WERI-Rb-1 (cell line): ENCODE data around the gene BACH2.

Experiments
- DNase-seq: peaks from one replicate; pipeline ENCODE4 v3.0.0-alpha.2; 2020
- H3K27ac ChIP-seq: fragments of 250-450 bp; sonication (Bioruptor Pico); 2 replicates; pipeline ENCODE4 v1.5.1; 2020; ENCODE audit warnings: mild to moderate bottlenecking, moderate library complexity
- H3K27me3 ChIP-seq: fragments of 250-450 bp; sonication (Bioruptor Pico); 2 replicates; pipeline ENCODE4 v1.5.1; 2021; ENCODE audit warnings: mild to moderate bottlenecking, low read depth, moderate library complexity; ENCODE audit not compliant: insufficient read depth, severe bottlenecking
- H3K36me3 ChIP-seq: fragments of 250-450 bp; sonication (Bioruptor Pico); 2 replicates; pipeline ENCODE4 v1.5.1; 2020; ENCODE audit warnings: mild to moderate bottlenecking, moderate library complexity
- H3K4me3 ChIP-seq: 2 replicates; pipeline ENCODE4 v1.5.1; 2011; ENCODE audit warnings: low read depth, mild to moderate bottlenecking, control low read depth, low read length
- H3K9me3 ChIP-seq: fragments of 250-450 bp; sonication (Bioruptor Pico); 2 replicates; pipeline ENCODE4 v1.5.1; 2021; ENCODE audit warnings: mild to moderate bottlenecking, moderate library complexity; ENCODE audit not compliant: severe bottlenecking
- CTCF ChIP-seq: IDR thresholded peaks from 2 replicates; pipeline ENCODE4 v1.5.1; 2011; ENCODE audit warnings: low read depth, mild to moderate bottlenecking, control low read depth, inconsistent platforms, low read length

The BACH2 gene

GRCh38 chr6:90080876-90081481 lies 215.7 kb downstream of the BACH2 start:
- Histone ChIP-seq H3K4me3 (no peak overlapping the region), H3K27ac (no peak overlapping the region), H3K27me3 (no peaks in the 10 kb centered on the region), H3K36me3 (no peaks in the 10 kb centered on the region), H3K9me3 (no peaks in the 10 kb centered on the region)
- DNase-seq: no peak
- TF ChIP-seq CTCF: no peak

- Histone ChIP-seq H3K27me3 (no peaks in the 10 kb centered on the region), H3K36me3 (no peaks in the 10 kb centered on the region), H3K9me3 (no peaks in the 10 kb centered on the region), H3K27ac (no peak overlapping the region), H3K4me3 (no peak overlapping the region)
- DNase-seq: no peak
- no peak for TF ChIP-seq CTCF
These were observed 216.8 kb downstream of the BACH2 start for GRCh38 chr6:90079560-90080490.

GRCh38 chr6:90078513-90079289 lies 217.9 kb downstream of the BACH2 start:
- no peak for TF ChIP-seq CTCF
- H3K27ac ChIP-seq: no peak overlapping the region
- no peaks in the 10 kb centered on the region for H3K36me3 ChIP-seq
- H3K4me3 ChIP-seq: no peak overlapping the region
- H3K9me3 ChIP-seq: no peaks in the 10 kb centered on the region
- DNase-seq: no peak
- H3K27me3 ChIP-seq: no peaks in the 10 kb centered on the region

GRCh38 chr6:90076511-90077415 lies 219.9 kb downstream of the BACH2 start:
- H3K36me3 ChIP-seq: no peaks in the 10 kb centered on the region

More at GRCh38 chr6:90076511-90077415, 219.9 kb downstream of the BACH2 start:
- TF ChIP-seq CTCF: no peak
- Histone ChIP-seq H3K9me3 (no peaks in the 10 kb centered on the region), H3K27ac (no peak overlapping the region), H3K27me3 (no peaks in the 10 kb centered on the region), H3K4me3 (no peak overlapping the region)
- DNase-seq: no peak
